Stimulated activated CD4-positive, alpha-beta T cell treated with anti-CD3 and anti-CD28 coated beads, Interleukin-15, amount 100 ng/mL, for 24 hours (primary cell): Measurements from ENCODE around the gene TRAPPC3.
"Not testable (repeated sequence)": the region's sequence is repeated elsewhere in the genome, so short reads cannot be mapped to it uniquely, and the experiment has no call there.

Source experiments
- DNase-seq: peaks from one replicate; pipeline ENCODE4 v3.0.0-alpha.2; 2020

TRAPPC3 gene

DNA sequence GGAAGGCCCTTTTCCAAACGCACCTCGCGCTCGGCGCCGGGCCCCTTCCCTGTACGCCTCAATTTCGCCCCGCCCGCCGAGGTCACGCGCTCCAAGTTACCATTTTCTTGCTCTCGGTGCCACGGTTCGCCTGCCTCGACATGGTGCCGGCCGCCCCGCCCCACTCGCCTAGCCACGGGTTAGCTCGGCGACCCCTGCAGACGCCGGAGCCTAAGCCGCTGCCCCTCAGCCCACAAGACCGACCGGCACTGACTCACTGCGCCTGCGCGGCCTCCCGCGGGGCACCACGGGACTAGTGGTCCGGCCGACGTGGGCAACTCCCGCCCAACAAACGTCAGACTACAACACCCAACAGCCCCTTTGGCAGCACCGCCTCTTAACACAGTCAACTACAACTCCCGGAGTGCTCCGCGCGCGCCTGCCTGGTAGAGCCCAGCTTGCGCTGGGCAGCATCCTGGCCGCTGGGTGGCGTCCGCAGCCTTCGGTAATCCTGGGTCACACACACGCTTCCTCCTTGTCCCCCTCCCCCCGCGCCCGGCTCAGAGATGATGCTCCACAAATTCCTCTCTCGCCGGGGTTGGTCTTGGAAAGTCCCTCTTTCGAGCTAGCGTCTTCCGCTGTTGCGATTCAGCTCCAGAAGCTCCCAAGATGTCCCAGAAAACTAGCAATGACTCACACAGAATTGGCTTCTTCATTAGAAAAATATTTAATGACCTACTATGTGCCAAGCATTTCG is at the start of gene TRAPPC3:
TSS of gene TRAPPC3 (minus strand) at position 250 of the 736 bp plus-strand sequence. CDS start at position 142, 108 bp downstream.
- DNase-seq, result peak; percentile 100

DNA sequence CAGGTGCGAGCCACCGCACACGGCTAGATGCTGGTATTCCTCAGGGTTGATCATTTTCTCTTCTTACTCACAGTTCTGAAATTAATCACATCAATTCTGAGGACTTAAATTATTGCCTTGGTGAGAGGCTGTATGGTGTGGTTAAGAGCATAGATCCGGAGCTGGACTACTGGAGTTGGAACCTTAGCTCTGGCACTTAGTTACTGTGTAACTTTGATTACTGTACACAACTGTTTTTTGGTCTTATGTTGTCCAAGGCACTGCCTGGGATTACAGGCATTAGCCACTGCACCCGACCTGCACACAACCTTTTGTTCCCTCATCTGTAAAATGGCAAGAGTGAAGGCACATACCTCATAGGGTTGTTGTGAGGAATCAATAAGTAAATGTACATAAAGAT is 49.4 kb upstream of the TRAPPC3 start:
- no peak for DNase-seq

DNA sequence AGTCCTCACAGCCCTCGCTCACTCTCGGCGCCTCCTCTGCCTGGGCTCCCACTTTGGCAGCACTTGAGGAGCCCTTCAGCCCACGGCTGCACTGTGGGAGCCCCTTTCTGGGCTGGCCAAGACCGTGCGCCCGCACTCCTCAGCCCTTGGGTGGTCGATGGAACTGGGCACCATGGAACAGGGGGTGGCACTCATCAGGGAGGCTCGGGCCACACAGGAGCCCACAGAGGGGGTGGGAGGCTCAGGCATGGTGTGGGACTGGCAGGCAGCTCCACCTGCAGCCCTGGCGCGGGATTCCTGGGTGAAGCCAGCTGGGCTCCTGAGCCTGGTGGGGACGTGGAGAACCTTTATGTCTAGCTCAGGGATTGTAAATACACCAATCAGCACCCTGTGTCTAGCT is 47.5 kb upstream of the TRAPPC3 start:
- DNase-seq, result not testable (repeated sequence)

DNA sequence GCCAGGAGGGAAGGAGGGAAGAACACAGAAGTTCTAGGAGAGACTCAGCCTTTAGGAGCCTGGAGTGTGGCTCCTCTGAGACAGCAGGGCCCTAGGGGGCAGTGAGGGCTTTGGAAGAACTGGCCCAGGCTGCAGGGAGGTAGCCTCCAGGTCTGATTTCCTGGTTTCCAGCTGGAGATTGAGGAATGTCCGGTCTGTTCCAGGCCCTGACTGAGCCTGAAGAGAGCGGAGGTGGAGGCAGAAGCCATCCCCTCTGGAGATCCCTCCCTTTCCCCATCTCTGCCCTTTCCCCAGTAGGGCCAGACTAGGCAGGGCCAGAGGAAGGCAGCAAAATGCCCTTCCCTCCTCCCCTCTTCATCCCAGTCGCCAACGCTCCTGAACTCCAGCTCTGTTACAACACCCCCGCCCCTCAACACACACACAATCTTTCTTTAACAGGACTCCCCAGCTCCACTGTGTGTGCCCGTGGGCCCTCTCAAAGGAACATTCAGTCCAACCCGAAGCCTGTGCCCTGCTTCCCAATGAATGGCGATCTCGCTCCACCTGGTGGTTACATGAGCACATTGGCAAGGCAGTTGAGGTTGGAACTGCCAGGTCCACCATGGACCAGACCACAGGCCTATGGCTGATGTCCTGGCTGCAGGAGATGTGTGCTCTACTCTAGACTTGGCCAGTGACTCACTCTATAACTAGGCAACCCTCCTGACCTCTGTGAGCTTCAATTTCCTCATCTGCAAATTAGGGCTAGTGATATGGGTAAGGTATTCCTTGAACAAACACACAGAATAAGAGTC is 38.7 kb upstream of the TRAPPC3 start:
- DNase-seq, result peak; percentile 83

DNA sequence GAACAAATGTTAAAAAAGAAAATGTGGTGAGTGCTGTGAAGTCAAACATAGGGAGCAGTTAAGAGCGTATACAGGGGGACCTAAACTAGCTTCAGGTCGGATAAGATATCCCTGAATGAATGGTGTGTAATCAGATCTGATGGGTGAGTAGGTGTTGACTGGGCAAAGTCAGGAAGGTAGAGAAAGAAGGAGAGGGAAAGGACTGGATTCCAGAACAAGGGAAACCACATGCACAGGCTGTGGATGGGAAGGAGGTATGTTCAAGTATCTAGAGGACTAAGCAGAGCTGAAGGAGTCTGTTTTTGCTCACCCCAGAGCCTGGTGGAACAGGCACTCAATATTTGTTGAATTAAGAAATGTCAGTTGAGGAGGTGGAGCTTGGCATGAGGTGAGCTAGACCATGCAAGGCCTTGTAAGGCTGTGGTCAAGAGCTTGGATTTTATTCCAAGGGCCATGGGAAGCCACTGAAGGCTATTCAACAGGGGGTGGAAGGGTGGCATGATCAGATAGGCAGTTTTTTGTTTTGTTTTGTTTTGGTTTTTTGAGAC is 34.1 kb upstream of the TRAPPC3 start:
- DNase-seq, result no peak

DNA sequence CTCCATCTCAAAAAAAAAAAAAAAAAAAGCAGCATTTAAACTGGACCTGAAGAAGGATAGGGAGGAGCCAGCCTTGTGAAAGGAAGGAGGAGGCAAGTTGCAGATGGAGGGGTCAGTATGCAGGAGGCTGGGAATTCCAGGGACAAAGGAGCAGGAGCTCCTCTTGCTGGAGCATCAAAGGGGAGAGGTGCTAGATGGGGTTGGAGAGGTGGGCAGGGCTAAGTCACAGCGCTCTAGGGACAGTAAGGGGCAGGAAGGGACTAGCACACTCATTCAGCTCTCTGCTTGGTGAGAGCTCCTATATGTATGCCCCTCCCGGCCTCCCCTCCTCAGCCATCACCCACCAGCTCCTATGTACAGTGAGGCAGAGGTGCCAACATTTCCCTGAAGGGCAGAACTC is 33.4 kb upstream of the TRAPPC3 start:
- no peak for DNase-seq

DNA sequence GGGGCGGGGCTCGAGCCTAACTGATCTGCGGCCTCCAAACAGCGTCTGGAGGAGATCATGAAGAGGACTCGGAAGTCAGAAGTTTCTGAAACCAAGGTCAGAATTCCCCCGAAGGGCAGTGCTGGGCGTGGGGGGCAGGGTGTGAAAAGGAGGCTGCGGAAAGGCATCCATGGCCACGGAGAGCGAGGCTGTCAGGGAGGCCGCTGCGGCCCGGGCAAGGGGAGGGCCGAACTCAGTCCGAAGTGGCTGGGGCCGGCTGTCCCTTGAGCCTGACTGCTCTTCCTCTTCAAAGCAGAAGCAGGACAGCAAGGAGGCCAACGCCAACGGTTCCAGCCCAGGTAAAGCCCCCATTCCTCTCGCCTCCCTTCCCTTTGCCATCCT is 29.9 kb upstream of the TRAPPC3 start:
- no peak for DNase-seq

DNA sequence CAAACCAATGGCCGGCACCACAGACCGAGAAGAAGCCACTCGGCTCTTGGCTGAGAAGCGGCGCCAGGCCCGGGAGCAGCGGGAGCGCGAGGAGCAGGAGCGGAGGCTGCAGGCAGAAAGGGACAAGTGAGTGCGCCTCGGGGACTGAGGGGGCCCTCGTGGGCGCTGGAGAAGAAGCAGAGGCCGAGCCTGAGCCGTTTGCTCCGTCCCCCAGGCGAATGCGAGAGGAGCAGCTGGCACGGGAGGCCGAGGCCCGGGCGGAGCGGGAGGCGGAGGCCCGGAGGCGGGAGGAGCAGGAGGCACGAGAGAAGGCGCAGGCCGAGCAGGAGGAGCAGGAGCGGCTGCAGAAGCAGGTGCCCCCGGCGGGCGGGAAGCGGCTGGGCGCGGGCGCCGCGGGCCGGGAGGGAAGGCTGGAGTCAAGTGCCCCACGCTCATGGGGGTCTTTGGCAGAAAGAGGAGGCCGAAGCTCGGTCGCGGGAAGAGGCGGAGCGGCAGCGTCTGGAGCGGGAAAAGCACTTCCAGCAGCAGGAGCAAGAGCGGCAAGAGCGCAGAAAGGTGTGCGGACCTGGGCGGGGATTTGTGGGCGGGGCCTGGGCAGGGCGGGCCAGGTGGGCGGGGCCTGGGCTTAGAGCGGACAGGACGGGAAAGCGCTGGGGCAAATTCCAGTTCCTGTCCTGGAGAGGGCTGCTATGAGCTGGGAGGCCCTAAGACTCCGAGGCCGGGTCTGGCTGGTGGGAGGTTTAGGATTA is 29.4 kb upstream of the TRAPPC3 start:
- DNase-seq, result no peak

DNA sequence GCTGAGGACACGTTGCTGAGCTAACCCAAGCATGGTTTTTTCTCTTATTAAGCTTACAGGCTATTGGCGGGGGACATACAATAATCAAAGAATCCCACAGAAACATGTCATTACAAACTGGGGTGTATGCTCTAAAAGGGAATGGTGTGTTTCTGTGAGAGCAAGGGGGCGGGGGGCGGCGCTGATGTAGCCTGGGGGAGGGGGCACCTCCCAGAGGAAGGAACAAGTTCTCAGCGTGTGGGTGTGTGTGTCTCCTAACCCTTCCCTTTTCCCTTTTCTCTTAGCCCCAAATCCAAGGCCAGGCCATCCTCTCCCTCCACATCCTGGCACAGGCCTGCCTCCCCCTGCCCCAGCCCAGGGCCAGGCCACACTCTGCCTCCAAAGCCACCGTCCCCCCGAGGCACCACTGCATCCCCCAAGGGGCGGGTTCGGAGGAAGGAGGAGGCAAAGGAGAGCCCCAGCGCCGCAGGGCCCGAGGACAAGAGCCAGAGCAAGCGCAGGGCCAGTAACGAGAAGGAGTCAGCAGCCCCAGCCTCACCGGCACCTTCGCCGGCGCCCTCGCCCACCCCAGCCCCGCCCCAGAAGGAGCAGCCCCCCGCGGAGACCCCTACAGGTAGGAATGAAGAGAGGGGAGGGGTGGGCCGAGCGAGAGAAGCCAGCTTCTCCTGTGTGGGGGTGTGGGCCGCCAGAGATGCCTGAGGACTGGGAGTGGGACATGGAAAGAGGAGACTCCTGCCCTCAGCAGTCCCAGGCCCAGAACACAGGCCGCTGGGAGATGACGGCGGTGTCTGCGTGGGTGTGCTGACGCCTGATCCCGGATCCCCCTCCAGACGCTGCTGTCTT is 28.5 kb upstream of the TRAPPC3 start:
- DNase-seq, result no peak

DNA sequence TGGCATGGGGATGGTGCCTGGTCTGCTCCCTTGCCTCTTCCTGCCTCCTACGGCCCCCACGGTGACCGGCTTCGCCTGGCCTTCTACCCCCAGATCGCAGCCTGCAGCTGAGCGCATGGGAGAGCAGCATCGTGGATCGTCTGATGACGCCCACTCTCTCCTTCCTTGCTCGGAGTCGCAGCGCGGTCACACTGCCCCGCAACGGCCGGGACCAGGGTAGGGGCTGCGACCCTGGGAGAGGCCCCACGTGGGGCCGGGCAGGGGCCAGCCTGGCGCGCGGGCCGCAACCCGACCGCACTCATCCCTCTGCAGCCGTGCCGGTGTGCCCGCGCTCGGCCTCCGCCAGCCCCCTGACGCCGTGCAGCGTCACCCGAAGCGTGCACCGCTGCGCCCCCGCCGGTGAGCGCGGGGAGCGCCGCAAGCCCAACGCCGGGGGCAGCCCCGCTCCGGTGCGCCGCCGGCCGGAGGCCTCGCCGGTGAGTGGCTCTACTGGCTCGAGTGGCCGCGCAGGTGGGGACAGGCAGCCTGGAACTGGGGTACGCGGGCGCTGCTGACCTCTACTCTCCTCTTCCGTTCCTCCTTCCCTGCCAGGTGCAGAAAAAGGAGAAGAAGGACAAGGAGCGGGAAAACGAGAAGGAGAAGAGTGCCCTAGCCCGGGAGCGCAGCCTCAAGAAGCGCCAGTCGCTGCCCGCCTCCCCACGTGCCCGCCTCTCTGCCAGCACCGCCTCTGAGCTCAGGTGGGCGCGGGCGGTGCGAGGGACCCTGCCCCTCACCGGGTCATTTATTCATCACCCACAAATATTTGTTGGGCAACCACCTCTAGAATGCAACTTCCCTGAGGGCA is 27.0 kb upstream of the TRAPPC3 start:
- DNase-seq, result no peak

DNA sequence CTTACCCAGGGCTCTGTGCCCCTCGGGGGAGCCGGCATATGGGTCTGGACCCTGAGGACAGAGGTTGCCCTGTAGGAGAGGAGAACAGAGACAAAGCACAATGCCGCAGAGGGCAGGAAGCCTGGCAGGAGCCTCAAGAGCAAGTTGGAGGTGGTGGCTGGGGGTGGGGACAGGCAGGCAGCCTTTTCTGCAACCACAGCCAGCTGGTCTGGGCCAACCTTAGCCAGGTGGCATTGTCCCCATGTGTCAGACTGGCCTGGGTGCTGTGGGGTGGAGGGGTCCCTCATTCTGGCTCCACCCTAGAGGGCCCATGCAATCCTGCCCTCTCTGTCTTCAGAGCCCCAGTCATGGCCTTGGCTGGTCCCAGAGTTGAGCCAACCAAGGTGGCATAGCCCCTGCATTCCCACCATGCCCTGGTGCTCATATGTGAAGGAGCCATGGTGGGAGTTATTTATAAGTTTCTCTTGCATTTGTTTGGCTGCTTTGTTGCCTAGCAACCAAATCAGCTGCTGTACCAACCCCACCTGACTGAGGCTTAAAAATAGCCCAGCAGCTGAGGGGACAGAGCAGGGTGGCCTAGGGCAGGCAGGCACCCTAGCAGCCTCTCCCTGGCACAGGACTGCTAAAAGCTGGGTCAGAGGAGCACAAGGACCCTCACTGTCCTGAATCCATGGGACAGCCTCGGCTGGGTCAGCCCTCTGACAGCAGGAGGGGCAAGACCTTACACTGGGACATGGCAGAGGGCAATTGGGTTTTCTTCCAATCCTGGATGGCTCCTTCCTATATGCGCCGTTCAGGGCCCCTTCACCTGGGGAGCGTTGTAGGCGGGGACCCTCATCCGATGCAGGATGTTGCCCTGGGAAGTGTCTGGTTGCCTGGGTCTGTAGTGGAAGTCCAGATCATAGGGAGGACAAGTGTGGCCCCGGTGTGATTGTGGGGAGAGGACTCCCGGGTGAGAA is 26.1 kb upstream of the TRAPPC3 start:
- DNase-seq, result no peak

DNA sequence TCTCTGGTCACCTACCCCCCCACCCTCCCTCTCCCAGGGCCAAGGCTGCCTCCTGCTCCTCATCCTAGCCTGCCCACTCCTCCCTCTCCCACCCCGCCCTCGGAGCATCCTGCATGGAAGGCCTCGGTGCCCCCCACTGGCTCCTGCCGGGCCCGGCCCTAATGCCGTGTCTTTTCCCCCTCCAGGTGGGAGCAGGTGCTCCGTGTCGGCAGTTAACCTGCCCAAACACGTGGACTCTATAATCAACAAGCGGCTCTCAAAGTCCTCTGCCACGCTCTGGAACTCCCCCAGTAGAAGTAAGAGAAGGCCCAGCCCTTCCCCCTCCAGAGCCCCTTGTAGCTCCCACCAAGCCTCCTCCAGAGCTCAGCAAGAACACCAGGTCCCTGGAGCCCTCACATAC is 25.4 kb upstream of the TRAPPC3 start:
- no peak for DNase-seq

DNA sequence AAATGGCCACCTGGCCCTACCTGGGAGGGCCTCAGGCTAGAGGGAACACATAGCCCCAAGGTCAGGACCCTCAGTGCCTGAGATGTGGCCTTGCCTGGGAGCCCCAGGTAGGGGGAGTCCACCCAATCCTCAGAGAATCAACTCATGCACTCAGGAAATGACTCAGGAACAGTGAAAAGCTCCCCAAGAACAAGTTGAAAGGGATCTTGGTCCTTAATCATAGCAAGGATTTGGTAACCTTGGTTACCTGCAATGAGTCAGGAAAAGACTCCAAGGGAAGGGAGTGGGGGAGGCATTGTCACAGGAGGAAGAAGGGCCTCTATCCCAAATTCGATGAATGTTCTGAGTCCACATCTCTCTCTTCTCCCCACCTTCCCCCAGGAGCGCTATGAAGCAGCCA is 23.7 kb upstream of the TRAPPC3 start:
- no peak for DNase-seq

DNA sequence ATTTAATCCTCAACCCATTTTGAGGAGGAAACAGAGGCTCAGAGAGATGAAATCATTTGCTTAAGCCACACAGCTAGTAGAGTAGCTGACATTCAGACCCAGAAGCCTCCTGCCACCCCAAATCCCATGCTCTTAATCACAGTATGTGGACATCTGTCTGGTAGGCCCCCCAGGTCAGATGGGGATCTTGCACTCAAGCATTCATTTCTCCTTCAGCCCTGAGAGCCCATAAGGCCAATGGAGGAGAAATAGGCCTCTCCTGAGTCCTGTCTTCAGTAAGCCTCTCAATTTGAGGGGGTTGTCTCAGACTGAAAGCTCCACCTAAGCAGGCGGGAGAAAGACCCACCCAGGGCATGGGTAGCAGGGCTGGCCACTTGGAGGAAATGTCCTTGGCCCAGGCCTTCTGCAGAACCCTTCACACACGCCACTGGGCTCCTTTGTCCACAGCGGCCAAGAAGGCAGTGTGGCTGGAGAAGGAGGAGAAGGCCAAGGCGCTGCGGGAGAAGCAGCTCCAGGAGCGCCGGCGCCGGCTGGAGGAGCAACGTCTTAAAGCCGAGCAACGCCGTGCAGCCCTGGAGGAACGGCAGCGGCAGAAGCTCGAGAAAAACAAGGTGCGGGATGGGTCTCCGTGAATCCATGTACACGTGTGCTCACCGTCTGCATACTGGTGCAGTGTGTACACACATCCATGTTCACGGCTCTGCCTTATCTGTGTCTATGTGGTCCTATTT is 22.9 kb upstream of the TRAPPC3 start:
- no peak for DNase-seq

DNA sequence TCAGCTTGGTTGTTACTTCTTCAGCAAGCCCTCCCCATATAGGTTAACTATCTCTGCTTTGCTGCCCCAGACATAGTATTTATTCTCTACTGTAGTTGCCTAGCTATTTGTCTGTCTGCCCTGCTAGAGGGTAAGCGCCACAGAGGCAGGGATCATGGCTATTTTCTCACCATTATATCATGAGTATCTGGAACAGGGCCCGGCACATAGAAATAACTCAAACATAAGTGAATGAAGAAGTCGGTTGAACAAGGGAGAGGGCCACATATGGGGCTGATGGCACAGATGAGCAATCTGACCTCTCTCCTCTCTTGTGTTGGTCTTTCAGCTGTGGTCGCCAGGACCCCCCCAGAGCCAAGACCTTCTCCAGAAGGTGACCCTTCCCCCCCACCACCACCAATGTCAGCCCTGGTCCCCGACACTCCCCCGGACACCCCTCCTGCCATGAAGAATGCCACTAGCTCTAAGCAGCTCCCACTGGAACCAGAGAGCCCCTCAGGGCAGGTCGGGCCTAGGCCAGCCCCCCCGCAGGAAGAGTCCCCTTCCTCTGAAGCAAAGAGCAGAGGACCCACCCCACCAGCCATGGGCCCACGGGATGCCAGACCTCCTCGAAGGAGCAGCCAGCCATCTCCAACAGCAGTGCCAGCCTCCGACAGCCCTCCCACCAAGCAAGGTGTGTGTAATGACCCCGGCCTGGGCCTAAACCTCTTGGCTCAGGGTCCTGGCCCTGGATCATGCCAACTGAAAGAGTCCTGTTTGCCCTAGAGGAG is 21.5 kb upstream of the TRAPPC3 start:
- DNase-seq, result no peak

DNA sequence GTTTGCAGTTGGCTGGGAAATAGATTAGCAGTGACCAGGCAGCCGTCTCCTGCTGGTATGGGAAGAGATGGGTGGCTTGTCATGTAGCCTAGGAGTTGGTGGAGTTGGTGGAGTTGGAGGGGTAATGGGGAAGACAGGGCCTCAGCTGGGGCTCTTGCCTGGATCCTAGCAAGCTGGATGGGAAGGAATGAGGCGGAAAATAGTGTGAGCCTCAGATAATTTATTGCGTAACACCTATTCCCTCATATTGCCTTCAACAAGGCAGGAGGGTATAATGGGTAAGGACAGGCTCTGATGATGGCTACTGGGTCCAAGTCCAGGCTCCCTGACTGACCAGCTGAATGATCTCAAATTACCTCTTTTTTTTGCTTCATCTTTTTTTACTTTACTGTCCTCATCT is 19.2 kb upstream of the TRAPPC3 start:
- DNase-seq, result no peak

DNA sequence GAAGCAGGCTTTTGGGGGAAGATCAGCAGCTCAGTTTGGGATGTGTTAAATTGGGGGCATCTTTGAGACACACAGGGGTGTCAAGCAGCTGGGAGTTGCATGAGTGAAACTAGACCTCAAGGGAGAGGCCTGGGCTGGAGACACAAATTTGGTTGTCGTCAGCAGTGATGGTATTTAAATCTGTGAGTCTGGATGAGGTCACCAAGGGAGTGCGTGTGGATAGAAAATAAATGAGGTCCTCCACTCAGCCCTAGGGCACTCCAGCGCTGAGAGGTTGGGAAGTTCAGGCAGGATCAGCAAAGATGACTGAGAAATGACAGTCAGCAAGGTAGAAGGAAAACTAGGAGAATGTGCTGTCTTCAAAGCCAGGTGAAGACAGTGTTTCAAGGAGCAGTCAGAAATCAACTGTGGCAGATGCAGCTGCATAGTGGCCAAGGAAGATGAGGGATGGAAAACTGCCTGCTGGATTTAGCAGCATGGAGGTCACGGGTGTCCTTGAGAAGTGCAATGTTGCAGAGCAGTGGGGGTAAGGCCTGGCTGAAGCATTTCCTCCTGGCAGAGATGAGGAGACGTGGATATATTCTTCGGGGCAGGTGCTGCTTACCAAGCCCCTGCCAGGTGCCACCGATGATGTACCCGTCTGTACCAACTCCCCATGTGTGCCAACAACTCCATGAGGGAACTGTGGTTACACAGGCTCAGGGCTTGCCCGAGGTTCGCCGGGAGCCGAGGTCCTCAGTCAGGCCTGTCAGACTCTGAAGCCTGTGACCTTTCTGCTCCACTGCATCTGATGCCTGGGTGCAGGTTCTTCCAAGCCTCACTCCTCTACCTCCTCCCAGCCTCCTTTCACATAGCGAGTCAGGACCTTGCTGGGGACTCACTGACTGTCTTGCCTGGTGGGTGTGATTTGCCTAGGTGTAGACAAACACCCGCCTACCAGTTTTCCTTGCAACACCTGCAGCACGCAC is 17.9 kb upstream of the TRAPPC3 start:
- no peak for DNase-seq

DNA sequence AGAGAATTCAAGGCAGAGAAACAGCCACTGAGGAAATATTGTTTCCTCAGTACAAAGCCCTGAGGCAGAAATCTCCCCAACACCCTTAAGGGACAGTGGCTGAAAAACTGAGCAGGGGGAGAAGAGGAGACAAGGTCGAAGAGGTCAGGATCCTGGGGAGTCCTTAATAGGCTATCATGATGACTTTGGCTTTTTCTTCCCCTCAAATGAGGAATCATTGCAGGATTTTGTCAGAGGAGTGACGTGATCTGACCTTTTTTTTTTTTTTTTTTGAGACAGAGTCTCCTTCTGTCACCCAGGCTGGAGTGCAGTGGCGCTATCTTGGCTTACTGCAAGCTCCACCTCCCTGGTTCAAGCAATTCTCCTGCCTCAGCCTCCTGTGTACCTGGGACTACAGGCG is 16.9 kb upstream of the TRAPPC3 start:
- no peak for DNase-seq
